ENCODE data around the gene PTPN5.

PTPN5 gene

DNA sequence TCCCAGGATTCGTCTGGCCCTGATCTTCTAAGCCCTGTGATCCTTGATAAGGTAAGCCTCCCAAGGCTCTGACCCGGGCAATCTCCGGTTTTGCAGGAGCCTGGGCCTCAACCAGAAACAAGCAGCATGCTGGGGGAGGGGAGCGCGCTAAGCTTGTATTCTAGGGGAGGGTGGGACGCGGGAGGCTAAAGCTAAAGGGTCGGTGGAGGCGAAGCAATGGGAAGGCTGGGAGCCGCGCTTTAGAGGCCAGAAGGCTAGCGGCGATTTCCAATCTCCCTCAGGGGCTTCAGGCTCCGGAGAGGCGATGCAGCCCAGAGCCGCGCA lies 753 bp downstream of the PTPN5 start:
- Histone ChIP-seq H3K4me3 (ENCODE audit: low read depth in 1 of 2, low read length in 2 of 2) (no peak overlapping the region), H3K4me2 (ENCODE audit: insufficient read depth, low read length) (no peak overlapping the region)
- ATAC-seq (ENCODE audit: insufficient read depth, low read depth): no peak

DNA sequence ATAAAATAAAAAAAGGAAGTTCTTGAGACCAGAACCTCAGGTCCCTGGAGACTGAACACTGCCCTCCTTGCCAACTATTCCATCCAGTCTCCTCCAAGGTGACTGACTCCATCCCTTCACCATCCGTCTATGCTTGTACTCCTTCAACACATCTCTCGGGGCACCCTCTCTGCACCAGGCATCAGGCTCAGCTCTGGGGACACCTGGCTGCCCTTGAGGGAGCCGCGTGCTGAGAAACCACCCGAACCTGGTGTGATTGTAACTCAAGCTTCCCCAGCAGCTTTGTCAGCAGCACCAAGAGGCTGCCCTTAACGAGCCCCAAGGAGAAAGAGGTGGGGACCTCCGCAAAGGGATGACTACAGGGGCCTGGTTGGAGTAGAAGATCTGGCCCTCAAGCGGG lies 1.7 kb downstream of the PTPN5 start:
- Histone ChIP-seq H3K79me2 (ENCODE audit: insufficient read depth, low read length) (no peaks in the 10 kb centered on the region), H3K9me3 (ENCODE audit: insufficient read depth, low read length, severe bottlenecking) (no peaks in the 10 kb centered on the region), H3K9ac (ENCODE audit: low read depth, low read length) (no peak overlapping the region), H3K4me2 (ENCODE audit: insufficient read depth, low read length) (no peak overlapping the region), H4K20me1 (ENCODE audit: insufficient read depth, low read length) (no peaks in the 10 kb centered on the region), H3K4me1 (ENCODE audit: insufficient read depth, low read length) (no peaks in the 10 kb centered on the region), H3K27me3 (ENCODE audit: insufficient read depth, low read length, poor library complexity) (peaks cover 13% of the 10 kb centered on the region), H3K27ac (ENCODE audit: low read length) (no peak overlapping the region), H2AFZ (ENCODE audit: low read depth, low read length) (no peak overlapping the region), H3K36me3 (ENCODE audit: insufficient read depth, low read length) (no peaks in the 10 kb centered on the region), H3K4me3 (ENCODE audit: low read depth in 1 of 2, low read length in 2 of 2) (no peak overlapping the region)
- ATAC-seq (ENCODE audit: insufficient read depth, low read depth) (no peak), DNase-seq (no peak)
- TF ChIP-seq CTCF (IDR thresholded peaks at IDR 0.05; ENCODE audit: borderline replicate concordance, extremely low read depth, low read length, poor library complexity, severe bottlenecking) (no peak), EZH2 (IDR thresholded peaks at IDR 0.05; ENCODE audit: borderline replicate concordance, low read depth, low read length, severe bottlenecking) (no peak)

More for the DNA sequence above, 753 bp downstream of the PTPN5 start:
- H3K36me3 ChIP-seq (ENCODE audit: insufficient read depth, low read length): no peaks in the 10 kb centered on the region
- no peak overlapping the region for H3K27ac ChIP-seq (ENCODE audit: low read length)
- H3K27me3 ChIP-seq (ENCODE audit: insufficient read depth, low read length, poor library complexity): peaks cover 20% of the 10 kb centered on the region
- H3K79me2 ChIP-seq (ENCODE audit: insufficient read depth, low read length): no peaks in the 10 kb centered on the region
- H3K9me3 ChIP-seq (ENCODE audit: insufficient read depth, low read length, severe bottlenecking): no peaks in the 10 kb centered on the region
- no peak overlapping the region for H3K9ac ChIP-seq (ENCODE audit: low read depth, low read length)
- H2AFZ ChIP-seq (ENCODE audit: low read depth, low read length): no peak overlapping the region
- no peaks in the 10 kb centered on the region for H3K4me1 ChIP-seq (ENCODE audit: insufficient read depth, low read length)
- TF ChIP-seq CTCF (IDR thresholded peaks at IDR 0.05; ENCODE audit: borderline replicate concordance, extremely low read depth, low read length, poor library complexity, severe bottlenecking): no peak
- no peak for TF ChIP-seq EZH2 (IDR thresholded peaks at IDR 0.05; ENCODE audit: borderline replicate concordance, low read depth, low read length, severe bottlenecking)
- no peaks in the 10 kb centered on the region for H4K20me1 ChIP-seq (ENCODE audit: insufficient read depth, low read length)
- no peak for DNase-seq

GRCh38 chr11:18785411-18785810 lies 6.2 kb downstream of the PTPN5 start:
- TF ChIP-seq CTCF (IDR thresholded peaks at IDR 0.05; ENCODE audit: borderline replicate concordance, extremely low read depth, low read length, poor library complexity, severe bottlenecking): no peak
- TF ChIP-seq EZH2 (IDR thresholded peaks at IDR 0.05; ENCODE audit: borderline replicate concordance, low read depth, low read length, severe bottlenecking): no peak
- no peaks in the 10 kb centered on the region for H3K79me2 ChIP-seq (ENCODE audit: insufficient read depth, low read length)
- no peaks in the 10 kb centered on the region for H3K36me3 ChIP-seq (ENCODE audit: insufficient read depth, low read length)
- H3K27ac ChIP-seq (ENCODE audit: low read length): no peak overlapping the region
- H3K4me2 ChIP-seq (ENCODE audit: insufficient read depth, low read length): no peak overlapping the region
- no peaks in the 10 kb centered on the region for H3K4me1 ChIP-seq (ENCODE audit: insufficient read depth, low read length)
- H3K4me3 ChIP-seq (ENCODE audit: low read depth in 1 of 2, low read length in 2 of 2): no peak overlapping the region
- H2AFZ ChIP-seq (ENCODE audit: low read depth, low read length): no peak overlapping the region
- no peak overlapping the region for H3K9ac ChIP-seq (ENCODE audit: low read depth, low read length)
- peaks cover 12% of the 10 kb centered on the region for H3K27me3 ChIP-seq (ENCODE audit: insufficient read depth, low read length, poor library complexity)
- H3K9me3 ChIP-seq (ENCODE audit: insufficient read depth, low read length, severe bottlenecking): no peaks in the 10 kb centered on the region
- H4K20me1 ChIP-seq (ENCODE audit: insufficient read depth, low read length): no peaks in the 10 kb centered on the region
- no peak for DNase-seq
- no peak for ATAC-seq (ENCODE audit: insufficient read depth, low read depth)

- Histone ChIP-seq H2AFZ (ENCODE audit: low read depth, low read length) (no peak overlapping the region), H3K9me3 (ENCODE audit: insufficient read depth, low read length, severe bottlenecking) (no peaks in the 10 kb centered on the region), H3K4me3 (ENCODE audit: low read depth in 1 of 2, low read length in 2 of 2) (no peak overlapping the region), H3K4me1 (ENCODE audit: insufficient read depth, low read length) (no peaks in the 10 kb centered on the region), H3K36me3 (ENCODE audit: insufficient read depth, low read length) (no peaks in the 10 kb centered on the region), H3K79me2 (ENCODE audit: insufficient read depth, low read length) (no peaks in the 10 kb centered on the region), H3K27ac (ENCODE audit: low read length) (no peak overlapping the region), H4K20me1 (ENCODE audit: insufficient read depth, low read length) (no peaks in the 10 kb centered on the region), H3K9ac (ENCODE audit: low read depth, low read length) (no peak overlapping the region), H3K4me2 (ENCODE audit: insufficient read depth, low read length) (no peak overlapping the region), H3K27me3 (ENCODE audit: insufficient read depth, low read length, poor library complexity) (no peaks in the 10 kb centered on the region)
- DNase-seq (no peak), ATAC-seq (ENCODE audit: insufficient read depth, low read depth) (no peak)
- no peak for TF ChIP-seq CTCF (IDR thresholded peaks at IDR 0.05; ENCODE audit: borderline replicate concordance, extremely low read depth, low read length, poor library complexity, severe bottlenecking)
- no peak for TF ChIP-seq EZH2 (IDR thresholded peaks at IDR 0.05; ENCODE audit: borderline replicate concordance, low read depth, low read length, severe bottlenecking)
These were observed 10.7 kb downstream of the PTPN5 start for GRCh38 chr11:18780896-18781295.

Data from DND-41 (cell line).